Cardiac septum (tissue), 1 donor: ENCODE data around the gene CSGALNACT2. TPM values are rescaled to one million over a fixed set of nuclear protein-coding genes. Genes with fewer than 3 reads are reported as not detected.
"Not testable (repeated sequence)": the region's sequence is repeated elsewhere in the genome, so short reads cannot be mapped to it uniquely, and the experiment has no call there.

Experiments
- DNase-seq: peaks from one replicate; pipeline ENCODE4 v3.0.0-alpha.2; 2020; ENCODE audit warnings: low spot score
- intact Hi-C: fragments of 100-400 bp; cut with DNase I; formaldehyde crosslinking; loops from one replicate; pipeline ENCODE4 v1.14.0; 2022
- long read RNA-seq: library from polyadenylated mRNA; unstranded; transcript quantifications from one replicate; pipeline ENCODE4 v2.0.0, GENCODE V29; 2021
- total RNA-seq: library from RNA; stranded (reverse); fragmentation: NEBNext Ultra II Directional; extraction: Animal tissue kit (Norgen Biotek cat#: 25700); gene quantifications from one replicate; pipeline ENCODE4 v1.2.1, GENCODE V29; 2021
- donor health status: DM: no; HTN: no; CAD: no.

Gene CSGALNACT2, protein sequence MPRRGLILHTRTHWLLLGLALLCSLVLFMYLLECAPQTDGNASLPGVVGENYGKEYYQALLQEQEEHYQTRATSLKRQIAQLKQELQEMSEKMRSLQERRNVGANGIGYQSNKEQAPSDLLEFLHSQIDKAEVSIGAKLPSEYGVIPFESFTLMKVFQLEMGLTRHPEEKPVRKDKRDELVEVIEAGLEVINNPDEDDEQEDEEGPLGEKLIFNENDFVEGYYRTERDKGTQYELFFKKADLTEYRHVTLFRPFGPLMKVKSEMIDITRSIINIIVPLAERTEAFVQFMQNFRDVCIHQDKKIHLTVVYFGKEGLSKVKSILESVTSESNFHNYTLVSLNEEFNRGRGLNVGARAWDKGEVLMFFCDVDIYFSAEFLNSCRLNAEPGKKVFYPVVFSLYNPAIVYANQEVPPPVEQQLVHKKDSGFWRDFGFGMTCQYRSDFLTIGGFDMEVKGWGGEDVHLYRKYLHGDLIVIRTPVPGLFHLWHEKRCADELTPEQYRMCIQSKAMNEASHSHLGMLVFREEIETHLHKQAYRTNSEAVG
- total RNA-seq = 14.2 TPM
- long read RNA-seq, transcript CSGALNACT2-201 (8 exons, 3,730 nt) = major isoform, 9 of 23 reads
- long read RNA-seq, partial matches to known transcripts = 1 of 23 reads
- long read RNA-seq, other reads (novel, unspliced or antisense) = 13 of 23 reads

DNA sequence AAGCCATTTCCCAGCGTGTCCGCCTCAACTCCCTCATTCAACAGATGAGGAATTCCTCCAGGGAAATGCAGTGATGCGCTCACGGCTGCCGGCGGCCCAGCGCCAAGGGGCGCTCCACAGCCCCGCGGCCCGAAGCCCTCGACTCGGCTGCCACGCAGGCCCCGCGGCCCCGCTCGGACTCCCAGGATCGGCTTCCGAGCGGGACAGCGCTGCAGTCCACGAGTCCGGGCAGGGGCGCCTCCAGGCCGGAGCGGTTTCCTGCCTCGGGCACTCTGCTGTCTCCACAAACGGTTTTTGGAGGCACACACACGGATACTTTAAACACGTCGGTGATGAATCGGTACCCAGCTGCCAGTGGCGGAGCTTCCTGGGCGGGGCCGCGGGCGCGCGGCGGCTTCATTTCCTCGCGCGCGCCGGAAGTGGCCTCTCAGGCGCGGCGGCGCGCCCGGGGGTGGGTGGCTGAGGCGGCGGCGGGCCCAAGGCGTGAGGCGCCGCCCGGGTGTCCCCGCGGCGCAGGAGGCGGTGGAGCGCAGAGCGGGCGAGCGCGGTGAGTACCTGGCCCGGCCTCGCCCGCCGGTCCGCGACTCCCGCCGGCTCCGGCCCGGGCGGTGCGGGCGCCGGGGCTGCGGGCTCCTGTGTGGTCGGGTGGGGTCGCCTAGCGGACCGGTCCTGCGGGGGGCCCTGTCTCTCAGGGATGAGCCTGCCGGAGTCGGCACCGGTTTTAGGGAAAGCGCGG is at the start of gene CSGALNACT2:
TSS of gene CSGALNACT2 (plus strand) at position 425 of the 736 bp plus-strand sequence. CDS start 16,705 bp downstream, outside the sequence.
- intact Hi-C loops = loop anchor here (5.0 kb wide), 1 partner anchor 1859 kb away; no protein-coding TSS in a partner anchor
- DNase-seq = peak; percentile 93

GRCh38 chr10:43089519-43089918 is 48.7 kb upstream of the CSGALNACT2 start:
- intact Hi-C loops = no loop called here
- no peak for DNase-seq

DNA sequence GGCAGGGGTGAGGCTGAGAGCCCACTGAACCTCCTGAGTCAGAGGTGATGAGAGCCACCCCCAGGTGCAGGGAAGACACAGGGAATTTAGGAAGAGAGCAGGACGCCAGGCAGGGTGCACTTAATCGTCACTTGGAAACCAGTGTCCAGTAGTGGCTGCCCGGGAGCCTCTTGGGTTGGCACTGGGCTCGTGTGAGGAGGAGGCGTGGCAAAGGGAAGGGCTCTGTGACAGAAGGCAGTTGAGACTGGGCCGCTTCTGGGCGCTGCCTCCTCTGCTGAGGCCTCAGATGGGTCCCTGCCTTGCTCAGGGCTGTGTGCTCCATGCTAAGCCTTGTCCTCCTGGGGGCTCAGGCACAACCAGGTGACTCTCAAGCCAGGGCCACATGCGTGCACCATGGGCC is 48.1 kb upstream of the CSGALNACT2 start:
- DNase-seq = no peak
- intact Hi-C loops = no loop called here

DNA sequence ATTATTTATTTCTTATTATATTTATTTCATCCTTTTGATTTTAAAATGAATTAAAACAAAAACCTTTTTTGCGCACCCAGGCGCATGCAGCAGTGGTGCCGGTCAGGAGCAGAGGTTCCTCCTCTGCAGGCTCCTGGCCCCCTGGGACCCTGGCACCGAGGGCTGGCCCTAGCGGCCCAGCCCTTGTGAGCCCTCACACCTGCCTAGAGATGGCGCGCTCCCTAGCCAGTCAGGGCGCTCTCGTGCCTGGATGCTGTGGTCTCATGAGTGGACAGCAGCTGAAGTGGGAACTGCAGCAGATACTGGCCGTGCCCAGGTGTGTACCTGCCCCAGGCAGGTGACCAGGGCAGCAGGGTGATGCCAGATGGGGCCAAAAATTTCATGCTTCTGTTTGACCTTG is 47.6 kb upstream of the CSGALNACT2 start:
- intact Hi-C loops = no loop called here

DNA sequence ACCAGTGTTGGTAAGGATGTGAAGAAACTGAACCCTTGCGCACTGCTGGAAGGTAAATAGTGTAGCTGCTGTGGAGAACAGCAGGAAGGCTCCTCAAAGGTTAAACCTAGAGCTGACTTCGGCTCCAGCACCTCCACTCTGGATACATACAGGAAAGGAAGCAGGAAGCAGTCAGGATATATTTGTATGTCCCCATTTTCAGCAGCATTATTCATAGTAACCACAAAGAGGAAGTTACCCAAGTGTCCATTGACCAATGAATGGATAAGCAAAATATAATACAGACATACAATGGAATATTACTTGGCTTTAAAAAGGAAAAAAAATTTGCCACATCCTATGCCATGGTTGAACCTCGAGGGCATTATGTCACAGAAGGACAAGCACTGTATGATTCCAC is 46.4 kb upstream of the CSGALNACT2 start:
- intact Hi-C loops = no loop called here
- no peak for DNase-seq

More for the DNA sequence above, 47.6 kb upstream of the CSGALNACT2 start:
- DNase-seq = no peak

DNA sequence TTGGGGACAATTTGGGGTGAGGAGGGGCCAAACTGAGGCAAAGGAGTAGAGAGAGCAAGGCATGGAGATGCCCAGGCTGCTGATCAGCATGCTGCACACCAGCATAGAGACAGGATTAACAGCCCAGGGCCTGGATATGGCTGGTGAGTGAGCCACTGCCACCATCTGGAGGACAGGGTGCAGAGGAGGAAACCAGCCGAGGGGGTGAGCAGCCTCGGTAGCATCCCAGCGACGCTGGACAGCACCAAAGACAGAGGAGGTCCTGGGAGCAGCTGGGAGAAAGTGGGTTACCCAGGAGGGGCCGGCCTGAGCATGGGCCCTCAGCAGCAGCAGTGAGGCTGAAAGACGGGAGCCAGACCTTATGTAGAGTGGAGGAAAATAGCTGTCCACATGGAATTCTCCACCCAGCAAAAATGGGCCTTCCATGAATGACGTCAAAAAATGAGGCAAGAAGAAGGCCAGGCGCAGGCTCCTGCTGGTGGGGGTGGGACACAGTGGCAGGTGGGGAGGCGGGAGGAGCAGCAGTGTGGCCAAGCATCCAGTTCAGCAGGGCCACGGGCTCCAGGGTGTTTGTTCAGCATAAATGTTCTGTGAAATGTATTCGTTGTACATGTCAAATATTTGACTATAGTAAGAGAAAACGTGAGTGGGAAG is 44.7 kb upstream of the CSGALNACT2 start:
- no peak for DNase-seq
- intact Hi-C loops = no loop called here

DNA sequence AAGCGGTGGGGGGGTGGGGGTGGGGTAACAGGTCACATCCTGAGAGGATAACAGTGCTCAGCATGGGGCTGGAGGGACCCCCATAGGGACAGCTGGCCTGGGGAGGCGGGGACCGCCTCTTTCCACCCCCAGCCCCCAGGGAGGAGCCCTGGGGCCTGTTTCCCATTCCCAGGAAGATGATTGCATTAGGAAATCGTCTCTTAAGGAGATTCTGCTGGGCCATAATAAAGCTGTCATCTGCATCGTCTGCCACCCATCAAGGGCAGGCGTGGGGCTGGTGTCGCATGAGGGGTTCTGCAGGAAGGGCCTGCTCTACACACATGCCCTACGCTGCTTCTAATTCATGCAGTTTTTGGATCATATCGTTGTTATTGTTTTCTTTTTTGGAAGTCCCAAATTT is 44.2 kb upstream of the CSGALNACT2 start:
- DNase-seq = no peak
- intact Hi-C loops = no loop called here

GRCh38 chr10:43099339-43099738 is 38.9 kb upstream of the CSGALNACT2 start:
- intact Hi-C loops, DNase-seq: not testable (repeated sequence)

- intact Hi-C loops = no loop called here
- no peak for DNase-seq
Observed at GRCh38 chr10:43099928-43100327, 38.3 kb upstream of the CSGALNACT2 start.

- intact Hi-C loops = no loop called here
- DNase-seq = no peak
Observed at GRCh38 chr10:43100366-43100765, 37.9 kb upstream of the CSGALNACT2 start.

DNA sequence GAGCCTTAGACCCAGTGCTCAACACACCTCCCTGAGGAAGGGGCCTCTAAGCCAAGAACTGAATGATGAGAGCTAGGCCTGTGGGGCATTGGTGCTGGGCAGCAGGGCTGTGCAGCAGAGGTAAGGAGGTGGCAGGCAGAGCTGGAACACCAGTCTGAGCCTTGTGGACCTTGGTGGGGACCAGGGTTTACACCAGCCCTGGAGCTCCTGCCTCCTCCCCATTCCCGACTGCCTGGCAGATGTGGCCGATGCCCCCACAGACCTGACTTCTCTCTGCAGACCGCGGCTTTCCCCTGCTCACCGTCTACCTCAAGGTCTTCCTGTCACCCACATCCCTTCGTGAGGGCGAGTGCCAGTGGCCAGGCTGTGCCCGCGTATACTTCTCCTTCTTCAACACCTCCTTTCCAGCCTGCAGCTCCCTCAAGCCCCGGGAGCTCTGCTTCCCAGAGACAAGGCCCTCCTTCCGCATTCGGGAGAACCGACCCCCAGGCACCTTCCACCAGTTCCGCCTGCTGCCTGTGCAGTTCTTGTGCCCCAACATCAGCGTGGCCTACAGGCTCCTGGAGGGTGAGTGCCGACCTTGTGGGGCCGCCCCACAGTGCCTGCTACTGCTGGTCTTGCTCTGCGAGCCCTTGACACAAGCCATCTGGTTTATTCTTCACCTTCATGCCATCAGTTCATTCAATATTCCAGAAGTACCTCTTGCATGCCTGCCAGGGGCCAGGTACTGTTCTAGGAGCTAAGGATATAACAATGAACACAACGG is 36.0 kb upstream of the CSGALNACT2 start:
- no peak for DNase-seq
- intact Hi-C loops = no loop called here

GRCh38 chr10:43105102-43105955 is 32.9 kb upstream of the CSGALNACT2 start:
- intact Hi-C loops = loop anchor here (5.0 kb wide), 1 partner anchor 353 kb away; no protein-coding TSS in a partner anchor
- peak; percentile 93 for DNase-seq

- intact Hi-C loops = loop anchor here (1.0 to 5.0 kb wide), 2 partner anchors 240 to 354 kb away; no protein-coding TSS in a partner anchor
- no peak for DNase-seq
Observed at GRCh38 chr10:43105956-43106229, 32.4 kb upstream of the CSGALNACT2 start.

DNA sequence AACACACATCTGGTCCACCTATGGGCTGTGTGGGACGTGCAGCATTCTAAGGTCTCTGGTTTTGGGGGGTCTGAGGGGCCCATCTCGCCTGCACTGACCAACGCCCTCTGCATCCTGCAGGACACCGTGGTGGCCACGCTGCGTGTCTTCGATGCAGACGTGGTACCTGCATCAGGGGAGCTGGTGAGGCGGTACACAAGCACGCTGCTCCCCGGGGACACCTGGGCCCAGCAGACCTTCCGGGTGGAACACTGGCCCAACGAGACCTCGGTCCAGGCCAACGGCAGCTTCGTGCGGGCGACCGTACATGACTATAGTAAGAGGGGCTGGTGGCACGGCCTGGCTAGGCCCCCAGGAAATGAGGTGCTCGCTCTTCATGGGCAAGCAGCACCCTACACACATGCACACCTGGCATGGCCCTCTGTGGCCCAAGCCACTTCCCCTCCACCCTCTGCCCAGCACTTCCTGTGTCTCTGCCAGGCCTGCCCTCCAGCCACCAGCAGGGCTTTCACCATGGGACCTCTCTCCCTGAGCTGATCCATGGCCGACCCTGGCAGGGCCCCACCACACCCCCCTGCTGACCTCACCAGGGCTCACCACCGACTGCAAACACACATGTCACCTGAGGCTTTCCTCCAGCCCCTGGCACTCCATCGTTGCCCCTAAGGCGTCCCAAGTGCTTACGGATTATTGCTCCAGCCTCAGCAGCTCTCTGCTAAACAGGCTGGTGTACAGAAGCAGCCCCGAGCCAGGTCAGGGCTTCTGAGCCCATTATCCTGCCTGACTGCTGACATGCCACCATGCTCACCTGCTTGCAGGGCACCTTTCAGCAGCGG is 31.8 kb upstream of the CSGALNACT2 start:
- DNase-seq = no peak
- intact Hi-C loops = loop anchor here (1.0 to 5.0 kb wide), 2 partner anchors 240 to 354 kb away; no protein-coding TSS in a partner anchor

DNA sequence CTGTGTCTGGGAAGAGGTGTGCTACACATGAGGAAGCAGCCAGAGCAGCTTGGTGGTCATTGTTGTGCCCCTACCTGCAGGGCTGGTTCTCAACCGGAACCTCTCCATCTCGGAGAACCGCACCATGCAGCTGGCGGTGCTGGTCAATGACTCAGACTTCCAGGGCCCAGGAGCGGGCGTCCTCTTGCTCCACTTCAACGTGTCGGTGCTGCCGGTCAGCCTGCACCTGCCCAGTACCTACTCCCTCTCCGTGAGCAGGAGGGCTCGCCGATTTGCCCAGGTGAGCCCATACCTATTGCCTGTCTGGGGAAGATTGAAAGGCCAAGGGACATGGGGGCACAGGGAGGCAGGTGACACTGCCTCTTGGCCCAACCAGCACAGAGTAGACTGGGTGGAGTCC is 29.3 kb upstream of the CSGALNACT2 start:
- DNase-seq = no peak
- intact Hi-C loops = loop anchor here (5.0 kb wide), 1 partner anchor 357 kb away; no protein-coding TSS in a partner anchor

DNA sequence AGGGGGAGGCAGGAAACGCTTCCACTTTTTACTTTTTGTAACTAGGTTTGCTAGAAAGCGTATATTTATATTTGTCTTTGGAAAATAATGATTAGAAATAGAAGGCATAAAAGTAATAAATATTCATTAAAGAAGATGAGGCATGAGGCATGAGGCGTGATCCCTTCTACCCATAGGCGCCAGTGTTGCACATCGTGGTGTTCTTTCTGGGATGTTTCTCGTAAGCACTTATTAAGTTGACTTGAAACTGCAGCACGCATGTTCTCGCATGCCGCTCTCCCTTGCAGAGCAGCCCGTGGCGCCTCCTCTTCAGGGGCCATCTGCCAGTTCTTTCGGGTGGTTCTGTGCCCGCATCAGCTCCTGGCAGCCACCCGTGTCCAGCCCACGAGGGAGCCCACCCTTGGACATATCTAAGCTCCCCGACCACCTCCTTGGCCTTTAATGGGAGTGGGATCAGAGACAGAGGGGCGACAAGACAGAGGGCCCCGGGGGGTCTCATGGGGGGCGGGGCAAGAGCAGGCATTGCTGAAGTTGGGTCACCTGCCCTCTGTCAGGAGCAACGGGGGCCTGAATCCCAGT is 28.5 kb upstream of the CSGALNACT2 start:
- DNase-seq = no peak
- intact Hi-C loops = loop anchor here (5.0 kb wide), 1 partner anchor 357 kb away; no protein-coding TSS in a partner anchor
